CD4-positive, alpha-beta T cell treated with Interleukin-15 for 1 hour (primary cell): ENCODE results near the gene PTPN6.

Source experiments
- DNase-seq: peaks from one replicate; pipeline ENCODE4 v3.0.0-alpha.2; 2020

Gene PTPN6

DNA sequence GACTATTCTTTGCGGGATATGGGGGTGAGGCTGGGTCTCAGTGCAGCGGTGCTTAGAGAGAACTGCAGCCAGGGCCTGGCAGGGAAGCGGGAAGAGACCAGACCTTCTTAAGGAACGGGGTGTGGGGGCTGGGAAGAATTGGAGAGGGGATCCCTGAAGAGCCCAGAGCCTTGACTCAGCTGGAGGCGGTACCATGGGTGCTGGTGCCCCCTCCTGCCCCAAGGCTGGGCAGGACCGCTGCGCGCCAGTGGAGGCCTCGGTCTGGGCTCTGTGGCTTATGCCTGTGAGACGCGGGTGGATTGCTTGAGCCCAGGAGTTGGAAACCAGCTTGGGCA, 8.9 kb upstream of the PTPN6 start:
- DNase-seq, result peak; percentile 15

DNA sequence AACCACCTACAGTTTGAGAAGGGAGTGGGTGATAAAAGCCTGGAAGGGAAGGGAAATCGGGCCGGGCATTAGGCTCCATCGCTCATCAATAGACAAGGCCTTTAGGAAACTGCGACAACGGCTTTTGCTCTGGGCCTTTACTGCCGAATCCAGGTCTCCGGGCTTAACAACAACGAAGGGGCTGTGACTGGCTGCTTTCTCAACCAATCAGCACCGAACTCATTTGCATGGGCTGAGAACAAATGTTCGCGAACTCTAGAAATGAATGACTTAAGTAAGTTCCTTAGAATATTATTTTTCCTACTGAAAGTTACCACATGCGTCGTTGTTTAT, 7.8 kb upstream of the PTPN6 start:
- peak; percentile 90 for DNase-seq

DNA sequence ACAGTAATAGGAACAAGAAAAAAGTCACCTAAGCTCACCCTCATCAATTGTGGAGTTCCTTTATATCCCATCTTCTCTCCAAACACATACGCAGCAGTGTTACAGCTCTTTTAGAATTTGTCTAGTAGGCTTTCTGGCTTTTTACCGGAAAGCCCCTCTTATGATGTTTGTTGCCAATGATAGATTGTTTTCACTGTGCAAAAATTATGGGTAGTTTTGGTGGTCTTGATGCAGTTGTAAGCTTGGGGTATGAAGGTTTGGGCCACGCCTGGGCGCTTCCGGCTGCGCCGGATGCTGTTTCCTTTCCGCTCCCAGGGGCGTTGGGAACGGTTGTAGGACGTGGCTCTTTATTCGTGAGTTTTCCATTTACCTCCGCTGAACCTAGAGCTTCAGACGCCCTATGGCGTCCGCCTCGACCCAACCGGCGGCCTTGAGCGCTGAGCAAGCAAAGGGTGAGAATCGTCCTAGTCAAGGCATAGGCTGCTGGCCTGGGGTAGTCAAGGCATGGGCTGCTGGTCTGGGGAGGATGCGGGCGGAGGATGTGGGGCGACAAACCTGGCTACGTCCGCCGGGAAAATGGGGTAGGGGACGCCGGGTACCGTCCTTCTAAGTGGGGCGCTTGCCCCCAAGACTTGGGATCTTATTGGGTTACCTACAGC, 7.3 kb upstream of the PTPN6 start, which contains the start of the genes C12orf57 and RNU7-1:
Gene C12orf57 (plus strand): TSS at position 301 of the 659 bp plus-strand sequence. CDS start 100 bp downstream, at position 401.
Gene RNU7-1 (plus strand): TSS at position 95 of the 659 bp plus-strand sequence.
- peak; percentile 89 for DNase-seq

DNA sequence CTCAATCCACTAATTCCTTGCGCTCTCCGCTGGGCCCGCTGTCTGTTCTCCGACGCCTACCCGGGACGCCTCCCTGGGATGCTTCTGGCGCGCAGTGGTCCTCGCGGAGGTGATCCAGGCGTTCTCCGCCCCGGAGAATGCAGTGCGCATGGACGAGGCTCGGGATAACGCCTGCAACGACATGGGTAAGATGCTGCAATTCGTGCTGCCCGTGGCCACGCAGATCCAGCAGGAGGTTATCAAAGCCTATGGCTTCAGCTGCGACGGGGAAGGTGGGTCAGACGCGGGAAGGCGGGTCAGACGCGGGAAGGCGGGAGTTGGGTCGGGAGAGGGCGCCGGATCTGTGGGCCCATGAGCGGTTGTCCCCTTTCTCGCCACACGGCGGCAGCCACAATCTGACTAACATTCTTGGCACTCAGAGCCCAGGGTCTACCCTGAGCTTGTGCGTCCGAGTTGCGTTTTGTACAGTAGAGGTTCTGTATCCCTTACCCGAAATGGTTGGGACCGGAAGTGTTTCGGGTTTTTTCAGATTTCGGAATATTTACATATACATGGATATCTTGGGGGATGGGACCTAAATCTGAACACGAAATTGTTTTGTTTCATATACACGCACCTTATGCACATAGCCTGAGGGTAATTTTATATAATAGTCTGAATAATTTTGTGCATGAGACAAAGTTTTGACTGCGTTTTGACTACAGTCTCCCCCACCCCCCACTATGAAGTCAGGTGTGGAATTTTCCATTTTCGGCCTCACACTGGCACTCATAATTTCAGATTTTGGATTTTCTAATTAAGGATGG, 6.6 kb upstream of the PTPN6 start:
- DNase-seq, result peak; percentile 88

DNA sequence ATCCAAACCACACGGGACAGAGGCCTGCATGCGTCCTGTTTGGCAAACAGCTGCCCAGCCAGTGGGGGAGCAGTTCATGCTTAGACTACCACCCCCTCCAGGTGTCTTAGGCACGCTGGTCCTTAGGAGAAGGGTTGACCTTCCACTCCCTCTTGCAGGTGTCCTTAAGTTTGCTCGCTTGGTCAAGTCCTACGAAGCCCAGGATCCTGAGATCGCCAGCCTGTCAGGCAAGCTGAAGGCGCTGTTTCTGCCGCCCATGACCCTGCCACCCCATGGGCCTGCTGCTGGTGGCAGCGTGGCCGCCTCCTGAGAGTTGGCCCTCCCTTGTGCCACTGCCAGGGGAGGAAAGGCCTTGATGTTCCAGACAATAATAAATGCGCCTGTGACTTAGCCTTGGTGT, 5.5 kb upstream of the PTPN6 start:
- DNase-seq, result no peak

DNA sequence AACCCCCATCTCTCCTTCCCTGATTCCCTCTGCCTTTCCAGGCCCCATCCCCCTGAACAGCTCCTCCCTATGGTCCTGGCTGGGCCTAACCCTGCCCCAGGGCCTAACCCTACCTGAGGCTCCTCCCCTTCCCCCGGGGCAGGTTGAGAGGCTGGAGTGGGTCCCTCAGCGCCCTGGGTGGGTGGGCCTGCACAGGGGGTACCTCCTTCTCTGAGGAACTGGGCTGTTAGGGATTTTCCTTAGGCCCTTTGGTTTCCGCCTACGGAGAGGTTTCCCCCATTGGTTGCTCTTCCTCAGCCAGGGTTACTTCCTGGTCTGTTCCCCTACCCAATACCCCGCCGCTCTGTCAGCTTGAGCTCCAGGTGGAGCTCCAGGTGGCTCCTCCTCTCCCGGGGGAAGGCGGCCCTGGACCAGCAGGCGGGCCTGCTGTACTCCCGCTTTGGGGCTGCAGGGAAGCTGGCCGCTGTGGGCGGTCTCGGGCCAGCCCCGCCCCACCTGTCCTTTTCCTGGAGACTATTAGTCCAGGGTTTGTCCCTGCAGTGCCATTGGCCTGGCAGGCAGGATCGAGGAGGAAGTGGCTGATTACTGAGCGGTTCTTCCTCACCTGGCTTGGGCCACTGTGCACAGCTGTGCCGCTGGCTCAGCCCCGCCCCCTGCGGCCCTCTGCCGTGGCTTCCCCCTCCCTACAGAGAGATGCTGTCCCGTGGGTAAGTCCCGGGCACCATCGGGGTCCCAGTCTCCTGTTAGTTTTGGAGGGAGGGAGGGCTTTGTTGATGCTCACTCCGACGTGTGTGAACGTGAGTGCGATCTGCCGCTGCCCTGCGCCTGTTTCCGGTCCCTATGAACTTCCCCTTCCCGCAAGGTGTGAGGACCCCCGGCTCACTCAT, 4.9 kb upstream of the PTPN6 start:
- DNase-seq, result peak; percentile 73

DNA sequence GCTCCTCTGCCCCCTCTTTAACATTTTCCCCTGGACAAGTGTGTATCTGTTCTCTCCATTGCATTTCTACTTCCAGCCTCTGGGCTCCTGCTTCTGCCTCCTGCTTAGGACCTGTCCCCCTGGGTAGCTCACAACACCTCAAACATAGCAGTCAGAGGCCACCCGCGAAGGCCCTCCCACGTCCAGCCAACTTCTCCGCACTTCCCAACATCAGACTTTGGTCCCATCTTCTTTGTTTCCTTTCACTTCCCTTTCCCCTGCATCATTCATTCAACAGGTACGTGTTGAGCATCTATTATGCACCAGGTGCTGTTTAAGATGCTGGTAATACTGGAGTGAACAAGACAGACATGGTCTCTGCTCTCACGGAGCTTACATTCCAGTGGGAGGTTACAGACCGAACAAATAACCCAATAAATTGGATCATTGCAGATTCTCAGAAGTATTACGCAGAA, 4.2 kb upstream of the PTPN6 start:
- no peak for DNase-seq

DNA sequence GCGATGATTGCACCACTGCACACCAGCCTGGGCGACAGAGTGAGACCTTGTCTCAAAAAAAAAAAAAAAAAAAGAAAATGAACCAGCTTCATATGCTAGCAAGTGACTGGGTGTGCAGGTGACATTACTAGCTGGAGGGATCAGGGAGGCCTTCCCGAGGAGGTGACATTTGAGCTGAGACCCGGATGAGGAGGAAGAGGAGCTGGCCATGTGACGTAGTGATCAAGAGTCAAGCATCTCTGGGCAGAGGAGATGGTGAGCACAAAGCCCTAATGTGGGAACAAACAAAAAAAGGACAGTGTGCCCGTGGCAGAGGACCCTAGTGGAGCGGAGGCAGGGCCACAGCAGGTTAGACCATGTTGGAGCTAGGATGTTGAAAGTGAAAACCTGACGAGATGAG, 3.5 kb upstream of the PTPN6 start:
- no peak for DNase-seq

DNA sequence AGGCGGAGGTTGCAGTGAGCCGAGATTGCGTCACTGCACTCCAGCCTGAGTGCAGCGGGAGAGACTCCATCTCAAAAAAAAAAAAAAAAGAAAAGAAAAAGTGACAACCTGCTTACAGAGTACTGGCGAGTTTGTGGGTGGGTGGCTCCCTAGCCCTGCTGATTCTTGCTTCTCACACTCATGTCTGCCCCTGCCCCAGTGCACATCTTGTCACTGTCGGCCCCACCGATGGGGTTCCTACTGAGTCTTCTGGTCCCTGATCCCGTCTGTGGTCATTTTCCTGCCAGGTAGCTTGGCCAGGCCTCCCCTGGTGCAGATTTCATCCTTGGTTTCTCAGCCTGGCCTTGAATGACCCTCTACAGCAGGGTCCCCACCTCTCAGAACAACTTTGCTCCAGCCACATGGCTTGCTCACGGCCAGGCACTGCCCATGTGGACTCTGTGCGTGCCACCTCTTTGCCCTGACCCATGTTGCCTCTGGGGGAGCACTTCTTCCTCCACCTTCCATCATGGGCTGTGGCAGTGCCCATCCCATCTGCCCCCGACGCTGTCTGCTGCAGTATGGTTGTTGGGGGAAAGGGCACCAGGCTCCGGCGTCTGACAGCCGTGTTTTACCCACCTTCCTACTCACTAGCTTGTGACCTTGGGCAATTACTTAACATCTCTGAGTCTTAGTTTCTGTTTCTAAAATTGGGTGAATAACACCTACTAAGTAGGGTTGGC, 2.1 kb upstream of the PTPN6 start:
- DNase-seq, result peak; percentile 67

DNA sequence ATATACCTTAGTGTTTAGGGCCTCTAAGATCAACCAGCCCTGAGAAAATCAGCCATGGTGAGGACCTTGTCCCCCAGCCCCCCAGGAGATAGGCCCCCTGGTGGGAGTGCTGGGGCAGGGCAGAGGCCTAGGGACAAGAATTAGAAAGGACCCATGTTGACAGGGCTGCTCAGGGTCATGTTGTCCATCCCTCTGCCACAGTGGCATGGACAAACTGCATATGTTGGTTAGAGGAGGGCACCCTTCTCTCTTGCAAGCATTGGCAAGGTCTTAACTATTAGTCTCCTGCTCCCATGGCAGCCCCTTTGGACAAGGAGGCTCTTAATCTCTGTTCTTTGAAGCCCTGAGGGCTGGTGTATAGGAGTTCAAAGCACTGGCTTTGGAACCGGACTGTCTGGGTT, 755 bp upstream of the PTPN6 start:
- DNase-seq, result peak; percentile 51

DNA sequence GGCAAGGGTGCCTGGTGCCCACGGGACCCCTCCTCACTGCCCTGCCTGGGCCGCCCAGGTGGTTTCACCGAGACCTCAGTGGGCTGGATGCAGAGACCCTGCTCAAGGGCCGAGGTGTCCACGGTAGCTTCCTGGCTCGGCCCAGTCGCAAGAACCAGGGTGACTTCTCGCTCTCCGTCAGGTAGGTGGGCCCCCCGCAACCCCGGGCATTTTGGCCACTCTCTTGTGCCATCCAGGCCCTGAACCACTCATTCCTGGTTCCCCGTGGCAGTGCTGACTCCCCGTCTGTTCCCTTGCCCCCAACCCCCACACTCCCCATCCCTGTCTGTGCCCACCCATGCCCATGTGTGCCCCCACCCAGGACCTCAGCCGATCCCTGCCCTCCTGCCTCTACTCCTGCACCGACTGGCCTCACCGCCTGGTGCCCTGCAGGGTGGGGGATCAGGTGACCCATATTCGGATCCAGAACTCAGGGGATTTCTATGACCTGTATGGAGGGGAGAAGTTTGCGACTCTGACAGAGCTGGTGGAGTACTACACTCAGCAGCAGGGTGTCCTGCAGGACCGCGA, 480 bp downstream of the PTPN6 start:
- DNase-seq, result no peak

DNA sequence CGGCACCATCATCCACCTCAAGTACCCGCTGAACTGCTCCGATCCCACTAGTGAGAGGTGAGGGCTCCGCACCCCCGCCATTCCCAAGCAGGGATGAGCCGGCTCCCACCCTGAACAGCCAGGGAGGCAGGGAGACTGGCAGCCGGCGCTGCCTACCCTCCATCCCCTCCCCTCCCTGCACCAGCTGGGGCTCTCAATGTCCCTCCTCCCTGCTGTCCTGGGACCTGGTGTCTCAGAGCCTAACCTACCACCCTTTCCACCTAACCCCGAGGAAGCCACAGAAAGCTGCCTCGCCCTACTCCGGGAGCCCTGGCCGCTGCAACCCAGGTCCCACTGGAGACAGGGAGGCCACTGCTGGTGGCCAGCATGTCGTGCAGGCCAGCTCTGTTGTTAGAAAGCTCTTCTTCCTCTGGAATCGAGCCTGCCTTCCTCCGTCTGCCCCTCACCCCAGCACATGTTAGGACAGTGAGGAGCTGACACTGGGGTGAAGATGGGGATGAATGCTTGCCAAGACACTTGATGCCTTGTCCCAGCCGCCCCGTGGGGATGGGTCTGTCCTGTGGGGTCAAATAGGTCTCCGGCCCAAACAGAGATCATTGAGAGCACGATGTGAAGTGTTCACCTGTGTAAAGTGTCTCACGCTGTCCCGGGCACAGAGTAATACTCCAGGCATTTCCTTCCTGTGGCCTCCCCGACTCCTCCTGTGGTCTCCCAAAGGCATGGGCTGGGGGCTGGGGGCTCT, 1.1 kb downstream of the PTPN6 start:
- DNase-seq, result no peak

DNA sequence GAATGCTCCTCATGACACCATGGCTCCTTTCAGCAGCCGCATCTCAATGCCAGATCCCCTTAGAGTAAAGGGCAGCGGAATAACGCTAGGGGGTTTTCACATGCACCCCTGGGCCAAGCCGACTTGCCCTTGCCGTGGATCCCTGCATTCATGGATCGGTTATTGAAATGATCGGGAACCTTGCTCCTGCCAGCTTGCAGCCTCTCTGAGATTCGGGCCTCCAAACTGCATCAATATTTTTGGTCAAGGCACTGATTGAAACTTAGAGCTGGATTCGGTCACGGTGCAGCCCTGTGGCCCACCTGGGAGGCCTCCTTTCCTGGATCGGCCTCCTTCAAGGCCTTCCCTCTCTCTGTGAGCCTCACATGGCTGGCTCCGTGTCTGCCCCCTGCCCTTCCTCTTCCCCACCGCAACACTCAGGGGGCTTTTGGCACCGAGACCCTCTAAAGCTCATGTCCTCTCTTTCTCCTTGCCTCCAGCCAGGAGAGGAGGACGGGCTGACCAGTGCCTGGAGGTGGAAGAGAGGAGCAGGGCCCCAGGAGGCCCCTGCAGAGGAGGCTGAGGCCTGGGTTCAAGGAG, 1.8 kb downstream of the PTPN6 start:
- no peak for DNase-seq

DNA sequence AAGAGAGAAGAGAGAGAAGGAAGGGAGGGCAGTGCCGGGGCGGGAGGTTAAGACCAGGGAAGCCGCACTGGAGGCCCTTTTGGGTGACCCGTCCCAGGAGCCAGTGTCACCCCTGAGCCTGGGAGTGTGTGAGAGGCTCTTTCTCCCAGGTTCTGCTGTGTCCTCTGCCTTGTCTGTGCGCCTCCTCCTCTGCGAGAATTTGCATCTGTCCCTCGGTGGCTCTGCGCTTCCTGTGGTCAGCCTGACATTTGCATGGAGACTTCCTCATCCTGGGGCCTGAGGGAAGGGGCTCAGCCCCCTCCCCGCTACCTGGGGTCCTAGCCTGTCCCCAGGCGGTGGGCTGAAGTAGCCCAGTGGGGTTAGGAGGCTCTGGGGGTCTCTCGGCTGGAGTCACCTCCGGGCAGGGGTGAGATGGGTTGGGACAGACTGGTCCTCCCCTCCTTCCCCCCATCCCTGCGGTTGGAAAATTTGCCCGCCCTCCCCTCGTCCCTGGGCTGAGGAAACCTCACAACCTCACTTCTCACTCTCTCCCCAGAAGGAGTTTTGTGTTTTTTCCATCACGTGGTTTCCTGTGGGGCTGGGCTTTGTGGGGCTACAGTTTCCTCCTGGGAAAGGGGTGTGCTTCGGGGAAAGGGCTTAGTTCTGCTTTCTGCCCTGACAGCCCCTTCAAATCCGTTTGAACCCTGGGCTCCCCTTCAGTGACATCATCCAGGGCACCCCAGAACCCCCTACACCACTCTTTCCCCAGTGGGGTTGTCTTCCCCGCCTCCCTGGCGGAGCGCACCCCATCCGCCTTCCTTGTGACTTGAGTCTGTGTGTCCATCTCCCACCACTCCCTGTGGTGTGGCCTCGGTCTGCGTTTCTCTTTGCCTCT, 2.5 kb downstream of the PTPN6 start:
- DNase-seq, result peak; percentile 83

DNA sequence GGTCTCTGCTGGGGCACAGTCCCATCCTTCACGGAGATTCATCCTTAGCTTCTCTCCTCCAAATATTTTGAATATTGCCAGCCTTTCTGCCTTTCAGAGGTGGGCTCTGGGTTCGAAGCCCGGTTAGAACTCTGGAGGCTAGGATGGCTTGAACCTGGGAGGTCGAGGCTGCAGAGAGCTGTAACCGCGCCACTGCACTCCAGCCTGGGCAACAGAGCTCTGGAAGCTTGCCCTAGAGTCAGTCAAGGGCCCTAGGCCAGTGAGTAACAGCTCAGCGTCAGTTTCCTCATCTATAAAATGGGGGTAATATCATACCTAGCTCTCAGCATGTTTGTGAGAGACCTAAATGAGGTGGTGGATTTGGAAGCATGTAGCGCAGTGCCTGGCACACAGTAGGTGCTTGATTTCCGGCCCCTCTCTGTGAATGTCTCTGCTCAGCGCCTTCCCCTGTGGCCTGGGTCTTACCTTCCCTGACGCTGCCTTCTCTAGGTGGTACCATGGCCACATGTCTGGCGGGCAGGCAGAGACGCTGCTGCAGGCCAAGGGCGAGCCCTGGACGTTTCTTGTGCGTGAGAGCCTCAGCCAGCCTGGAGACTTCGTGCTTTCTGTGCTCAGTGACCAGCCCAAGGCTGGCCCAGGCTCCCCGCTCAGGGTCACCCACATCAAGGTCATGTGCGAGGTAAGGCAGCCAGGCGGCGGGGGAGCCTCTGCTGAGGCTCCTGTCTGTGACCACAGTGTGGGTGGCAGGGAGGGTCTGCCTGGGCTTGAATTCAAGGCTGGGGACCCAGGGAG, 3.4 kb downstream of the PTPN6 start:
- DNase-seq, result peak; percentile 15

DNA sequence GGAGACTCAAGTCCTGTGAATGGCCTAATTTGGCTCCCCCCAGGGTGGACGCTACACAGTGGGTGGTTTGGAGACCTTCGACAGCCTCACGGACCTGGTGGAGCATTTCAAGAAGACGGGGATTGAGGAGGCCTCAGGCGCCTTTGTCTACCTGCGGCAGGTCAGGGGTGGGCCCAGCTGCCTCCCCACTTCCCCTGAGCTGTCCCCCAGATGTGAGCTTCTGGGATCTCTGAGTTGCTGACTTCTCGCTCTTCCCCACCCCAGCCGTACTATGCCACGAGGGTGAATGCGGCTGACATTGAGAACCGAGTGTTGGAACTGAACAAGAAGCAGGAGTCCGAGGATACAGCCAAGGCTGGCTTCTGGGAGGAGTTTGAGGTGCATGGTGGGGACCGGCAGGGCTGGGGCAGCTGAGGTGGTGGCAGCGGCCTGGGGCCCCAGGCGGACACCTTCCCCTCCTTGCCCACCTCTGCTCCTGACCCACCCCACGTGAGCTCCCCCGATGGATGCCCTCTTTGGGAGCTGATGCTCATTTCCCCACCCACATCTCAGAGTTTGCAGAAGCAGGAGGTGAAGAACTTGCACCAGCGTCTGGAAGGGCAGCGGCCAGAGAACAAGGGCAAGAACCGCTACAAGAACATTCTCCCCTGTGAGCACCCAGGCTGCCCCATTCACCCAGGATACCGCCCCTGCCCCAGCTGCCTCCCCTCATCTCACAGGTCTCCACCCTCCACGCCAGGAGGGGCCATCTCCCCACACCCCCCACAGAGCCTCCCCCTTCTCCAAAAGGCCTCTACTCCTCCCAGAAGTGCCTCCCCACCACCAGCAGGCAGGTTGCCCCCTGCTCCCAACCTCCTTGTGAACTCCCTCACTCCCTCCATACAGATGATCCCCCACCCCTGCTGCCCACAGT, 4.2 kb downstream of the PTPN6 start:
- peak; percentile 18 for DNase-seq

DNA sequence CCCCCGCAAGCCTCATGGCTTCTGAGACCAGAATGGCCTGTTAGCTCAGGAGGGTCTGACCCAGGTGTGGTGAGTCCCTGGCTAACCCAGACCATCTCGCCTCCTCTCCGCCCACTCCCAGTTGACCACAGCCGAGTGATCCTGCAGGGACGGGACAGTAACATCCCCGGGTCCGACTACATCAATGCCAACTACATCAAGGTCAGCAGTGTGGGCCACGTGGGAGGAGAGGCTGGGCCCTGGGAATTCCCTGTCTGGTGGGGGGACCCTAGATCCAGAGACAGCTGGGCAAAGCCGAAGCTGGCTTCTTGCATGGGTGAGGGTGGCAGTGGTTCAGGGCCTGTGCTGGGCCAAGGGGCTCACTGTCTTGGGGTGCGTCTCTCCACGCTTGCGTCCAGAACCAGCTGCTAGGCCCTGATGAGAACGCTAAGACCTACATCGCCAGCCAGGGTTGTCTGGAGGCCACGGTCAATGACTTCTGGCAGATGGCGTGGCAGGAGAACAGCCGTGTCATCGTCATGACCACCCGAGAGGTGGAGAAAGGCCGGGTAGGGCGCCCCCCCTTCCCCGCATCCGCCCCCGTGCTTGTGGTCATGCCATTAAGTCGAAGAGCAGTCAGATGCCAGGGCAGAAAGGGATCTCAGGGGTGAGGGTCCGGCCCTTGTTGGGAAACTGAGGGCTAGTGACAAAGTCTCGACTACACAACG, 5.0 kb downstream of the PTPN6 start:
- no peak for DNase-seq
